Mesothelial cell of epicardium (in vitro differentiated cells): ENCODE measurements around the gene ZRANB1. TPM values are rescaled to one million over a fixed set of nuclear protein-coding genes. Genes with fewer than 3 reads are reported as not detected.

Experiments used
- DNase-seq, 2 experiments: peaks; one replicate each; pipeline ENCODE4 v3.0.0; 2021; ENCODE audit warnings: low spot score in 2 of 2; ENCODE audit not compliant: unreplicated experiment in 2 of 2
- H3K27ac Mint-ChIP-seq: 2 replicates; pipeline ENCODE4 v1.8.0; 2021; ENCODE audit warnings: mixed read lengths
- H3K27me3 Mint-ChIP-seq: 2 replicates; pipeline ENCODE4 v1.8.0; 2021; ENCODE audit warnings: low read depth, mixed read lengths
- H3K36me3 Mint-ChIP-seq: 2 replicates; pipeline ENCODE4 v1.8.0; 2021; ENCODE audit warnings: mixed read lengths
- H3K4me1 Mint-ChIP-seq: 2 replicates; pipeline ENCODE4 v1.8.0; 2021; ENCODE audit warnings: mixed read lengths
- H3K4me3 Mint-ChIP-seq: 2 replicates; pipeline ENCODE4 v1.8.0; 2021; ENCODE audit warnings: mild to moderate bottlenecking, moderate library complexity, mixed read lengths
- H3K9me3 Mint-ChIP-seq: 2 replicates; pipeline ENCODE4 v1.8.0; 2021; ENCODE audit warnings: mixed read lengths
- CTCF ChIP-seq: fragments of 200-600 bp; sonication (generic); IDR thresholded peaks from one replicate; pipeline ENCODE4 v1.5.0; 2021; ENCODE audit warnings: antibody characterized with exemption; ENCODE audit not compliant: unreplicated experiment
- total RNA-seq: library from RNA; stranded (reverse); gene quantifications from 3 replicates; pipeline ENCODE4 v1.2.1, GENCODE V29; 2021

ZRANB1 gene
- total RNA-seq, 1 donor from 2014 or later, result 30.8 TPM

DNA sequence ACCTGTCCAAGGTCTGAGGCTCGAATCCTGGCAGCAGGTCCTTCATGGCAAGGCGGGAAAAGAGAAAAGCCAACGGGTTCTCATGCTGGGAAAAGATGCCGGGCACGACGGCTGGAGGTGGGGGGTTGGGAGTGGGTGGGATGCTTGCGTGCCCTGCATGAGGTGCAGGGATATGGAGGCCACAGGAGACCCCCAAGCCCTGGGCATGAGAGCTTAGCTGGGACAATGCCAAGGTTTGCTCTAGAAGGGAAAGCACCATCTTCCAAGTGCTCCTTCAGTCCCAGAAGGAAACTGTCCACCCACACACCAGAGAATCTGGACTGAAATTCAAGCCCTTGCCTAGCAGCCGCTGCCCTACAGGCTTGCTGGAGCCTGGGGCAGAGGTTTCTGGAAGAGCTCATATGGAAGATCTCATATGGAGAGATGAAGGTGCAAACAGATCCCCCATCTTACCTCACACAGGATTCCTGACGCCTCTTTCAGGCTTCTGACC lies 64.3 kb downstream of the ZRANB1 start:
- DNase-seq, result no peak
- no peaks in the 10 kb centered on the region for H3K27me3 Mint-ChIP-seq
- peaks cover 17% of the 10 kb centered on the region for H3K4me1 Mint-ChIP-seq
- H3K9me3 Mint-ChIP-seq, result no peaks in the 10 kb centered on the region
- H3K4me3 Mint-ChIP-seq, result no peak overlapping the region
- H3K36me3 Mint-ChIP-seq, result peaks cover 4% of the 10 kb centered on the region
- no peak overlapping the region for H3K27ac Mint-ChIP-seq
- no peak for TF ChIP-seq CTCF

GRCh38 chr10:125006921-125007426 lies 65.1 kb downstream of the ZRANB1 start:
- Mint-ChIP-seq H3K36me3 (peaks cover 4% of the 10 kb centered on the region), H3K4me3 (no peak overlapping the region), H3K9me3 (no peaks in the 10 kb centered on the region), H3K27me3 (no peaks in the 10 kb centered on the region), H3K4me1 (peaks cover 17% of the 10 kb centered on the region), H3K27ac (peak overlapping the region; percentile 31)
- no peak for TF ChIP-seq CTCF
- DNase-seq, result no peak

- DNase-seq, result no peak
- Mint-ChIP-seq H3K36me3 (peaks cover 4% of the 10 kb centered on the region), H3K9me3 (no peaks in the 10 kb centered on the region), H3K4me3 (no peak overlapping the region), H3K4me1 (peaks cover 17% of the 10 kb centered on the region), H3K27me3 (no peaks in the 10 kb centered on the region), H3K27ac (peak overlapping the region; percentile 31)
- no peak for TF ChIP-seq CTCF
Observed at GRCh38 chr10:125007436-125007835, 65.5 kb downstream of the ZRANB1 start.

DNA sequence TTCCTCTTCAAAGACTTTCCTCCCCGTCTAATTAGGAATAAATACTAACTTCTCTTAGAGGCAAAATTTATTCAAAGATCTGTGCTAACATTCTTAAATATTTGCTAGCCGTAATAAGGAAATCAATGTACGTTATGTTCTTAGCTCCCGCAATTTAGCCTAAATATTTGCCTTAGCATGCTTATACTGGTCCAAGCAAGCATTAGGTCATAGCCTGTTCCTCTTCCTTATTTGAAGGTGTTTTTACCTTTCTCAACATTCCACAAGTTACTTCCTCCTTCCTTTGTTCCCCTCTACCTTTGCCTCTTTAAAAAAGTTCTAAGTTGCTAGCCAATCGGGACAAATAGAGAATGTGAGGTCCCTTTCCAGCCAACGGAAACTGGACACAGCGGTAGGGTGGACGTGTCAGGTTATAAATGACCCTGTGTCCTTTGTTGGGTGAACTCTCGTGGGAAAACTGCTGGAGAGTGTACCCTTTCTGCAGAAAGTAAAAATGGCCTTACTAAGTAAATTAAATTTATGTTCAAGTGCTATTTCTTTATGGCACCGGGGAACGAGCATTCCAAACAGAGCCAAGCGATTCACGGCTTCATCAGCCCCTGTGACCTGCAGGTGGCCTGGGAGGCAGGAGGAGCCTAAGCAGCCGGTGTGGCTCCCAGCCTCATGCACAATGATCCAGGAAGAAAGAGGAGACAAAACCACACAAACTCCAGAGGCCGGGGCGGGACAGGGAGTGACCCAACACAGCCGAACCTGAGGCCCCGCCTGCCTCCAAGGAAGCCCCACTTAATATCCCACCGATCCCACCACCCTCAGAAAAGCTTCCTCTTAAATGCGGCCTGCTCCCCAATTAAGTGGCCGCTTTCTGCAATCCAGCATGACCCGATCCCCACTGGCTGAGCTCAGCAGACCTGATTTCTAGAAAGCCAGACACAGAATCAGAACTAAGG lies 67.0 kb downstream of the ZRANB1 start:
- peaks cover 8% of the 10 kb centered on the region for H3K36me3 Mint-ChIP-seq
- no peak for TF ChIP-seq CTCF
- H3K4me1 Mint-ChIP-seq, result peaks cover 17% of the 10 kb centered on the region

DNA sequence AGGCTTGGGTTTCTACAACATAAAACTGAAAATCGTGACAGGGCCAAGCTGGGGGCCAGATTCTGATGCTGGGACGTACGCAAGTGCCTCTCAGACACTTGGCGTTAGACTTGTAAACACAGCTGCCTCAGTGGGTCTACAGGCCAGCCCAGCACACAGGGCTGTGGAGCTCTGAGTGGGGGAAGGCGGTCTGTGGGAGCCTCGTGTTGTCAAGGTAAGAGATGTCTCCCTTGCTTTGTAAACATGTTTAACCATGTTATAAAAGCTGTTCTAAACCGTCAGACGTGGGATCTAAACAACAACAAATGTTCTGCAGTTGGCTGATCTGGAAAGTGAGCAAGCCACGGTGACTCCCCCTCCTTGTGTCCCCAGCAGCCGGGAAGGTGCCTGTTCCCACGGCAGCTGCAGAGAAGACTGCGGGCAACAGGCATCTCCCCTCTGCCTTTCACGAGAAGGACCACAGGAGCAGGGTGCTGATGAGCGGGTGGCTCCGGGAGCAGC lies 67.8 kb downstream of the ZRANB1 start:
- H3K27ac Mint-ChIP-seq, result peak overlapping the region; percentile 80
- peaks cover 10% of the 10 kb centered on the region for H3K36me3 Mint-ChIP-seq

More for the DNA sequence above, 67.0 kb downstream of the ZRANB1 start:
- DNase-seq, result peak in 1 of 2 experiments; percentile 2
- H3K9me3 Mint-ChIP-seq, result no peaks in the 10 kb centered on the region
- H3K4me3 Mint-ChIP-seq, result no peak overlapping the region
- H3K27me3 Mint-ChIP-seq, result no peaks in the 10 kb centered on the region
- peak overlapping the region; percentile 69 for H3K27ac Mint-ChIP-seq

More for the DNA sequence above, 67.8 kb downstream of the ZRANB1 start:
- Mint-ChIP-seq H3K4me1 (peaks cover 14% of the 10 kb centered on the region), H3K4me3 (no peak overlapping the region), H3K9me3 (no peaks in the 10 kb centered on the region), H3K27me3 (no peaks in the 10 kb centered on the region)
- DNase-seq, result peak in 1 of 2 experiments; percentile 3
- TF ChIP-seq CTCF, result no peak
